Ramos (cell line): ENCODE results near the gene IBA57.

ENCODE experiments used
- in situ Hi-C: fragments of 300-500 bp; cut with MboI; formaldehyde crosslinking; loops from one replicate; pipeline ENCODE4 v1.14.3; 2022; ENCODE audit warnings: low sequenced_read_pairs; ENCODE audit not compliant: unreplicated experiment

IBA57 gene

DNA sequence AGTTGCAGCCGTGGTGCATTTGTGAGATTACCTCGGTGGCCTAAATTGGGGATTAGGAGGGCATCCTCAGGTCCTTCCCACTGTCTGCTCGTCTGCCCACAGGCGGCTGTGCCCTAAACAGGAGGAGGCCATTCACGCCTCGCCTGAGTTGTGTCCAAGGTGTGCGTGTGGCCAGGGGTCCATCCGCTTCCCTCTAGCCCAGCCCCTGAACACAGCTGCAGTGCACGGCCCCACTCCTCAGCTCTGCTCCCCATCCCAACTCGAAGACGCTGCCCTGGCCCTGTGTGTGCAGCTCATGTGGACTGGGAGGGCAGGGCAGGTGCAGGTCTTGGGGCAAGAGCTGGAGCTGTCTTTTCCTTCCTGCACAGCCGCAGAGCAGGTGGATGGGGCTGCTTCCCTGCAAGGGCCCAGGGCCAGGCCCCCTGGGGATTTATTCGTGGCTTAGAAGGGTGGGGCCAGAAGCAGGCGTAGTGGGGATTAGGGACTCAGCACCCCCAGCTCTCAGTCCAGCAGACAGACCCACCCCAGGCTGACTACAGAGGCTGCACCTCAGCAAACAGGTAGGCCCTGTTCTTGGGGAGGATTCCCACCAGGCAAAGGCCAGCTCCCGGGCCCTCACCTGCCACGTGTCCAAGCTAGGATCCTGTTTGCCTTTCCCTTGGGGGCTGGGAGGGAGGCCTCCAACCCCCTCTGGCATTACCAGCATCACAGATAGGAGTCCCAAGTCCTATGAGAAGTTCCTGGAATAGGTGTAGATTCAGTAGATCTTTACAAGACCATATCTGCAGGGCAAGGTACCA is 21.2 kb upstream of the IBA57 start:
- in situ Hi-C loops, result no loop called here

DNA sequence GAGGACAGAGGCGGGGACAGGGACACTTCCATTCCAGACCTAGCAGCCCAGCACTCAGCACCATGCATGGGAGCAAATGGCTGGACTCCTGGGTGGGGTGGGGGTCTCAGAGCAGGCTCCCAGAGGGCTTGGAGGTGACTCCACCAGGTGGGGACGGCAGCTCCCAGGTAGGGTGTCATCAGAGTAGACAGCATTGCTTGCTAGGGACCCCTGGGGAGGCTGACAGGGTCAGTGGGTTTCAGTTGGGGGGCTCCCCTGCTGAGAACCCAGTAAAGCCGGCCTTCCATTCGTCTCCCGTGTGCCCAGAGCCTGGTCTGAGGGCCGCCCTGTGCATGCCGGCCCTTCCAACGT is 20.6 kb upstream of the IBA57 start:
- in situ Hi-C loops, result no loop called here

DNA sequence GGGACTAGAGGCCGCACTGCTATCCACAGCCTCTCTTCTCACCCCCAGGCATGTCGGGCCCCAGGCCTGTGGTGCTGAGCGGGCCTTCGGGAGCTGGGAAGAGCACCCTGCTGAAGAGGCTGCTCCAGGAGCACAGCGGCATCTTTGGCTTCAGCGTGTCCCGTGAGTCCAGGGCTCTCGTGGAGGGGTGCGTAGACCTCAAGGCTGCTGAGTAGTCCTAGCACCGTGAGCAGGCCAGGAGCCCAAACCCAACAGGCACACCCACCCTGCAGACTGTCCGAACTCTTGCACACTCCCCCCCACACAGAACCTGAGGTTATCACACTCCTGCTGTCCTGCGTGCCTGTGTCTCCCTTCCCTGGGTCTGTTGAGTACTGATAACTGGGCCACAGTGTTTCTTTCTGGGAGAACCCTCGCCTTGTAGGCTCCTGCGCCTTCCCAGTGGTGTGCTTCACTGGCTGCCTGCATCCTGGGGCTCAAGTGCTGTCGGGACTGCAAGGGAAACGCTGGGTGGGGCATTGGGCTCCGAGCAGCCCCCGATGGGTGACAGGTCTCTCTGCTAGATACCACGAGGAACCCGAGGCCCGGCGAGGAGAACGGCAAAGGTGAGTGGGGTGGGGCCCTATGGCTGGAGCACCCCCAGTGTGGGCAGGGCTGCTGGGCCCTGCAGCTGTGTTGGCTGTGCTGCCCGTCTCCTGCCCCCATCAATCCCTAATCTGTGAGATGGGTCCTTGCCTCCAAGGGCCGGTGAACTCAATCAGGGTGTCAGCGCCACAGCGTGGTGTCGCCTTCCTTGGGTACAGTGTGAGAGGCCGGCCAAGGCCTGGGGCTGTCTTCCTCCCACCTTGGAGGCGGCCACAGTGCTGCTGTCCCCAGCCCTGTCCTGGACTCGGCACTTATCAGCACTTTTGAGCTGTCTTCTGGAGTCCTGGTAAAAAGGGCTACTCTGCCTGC is 19.9 kb upstream of the IBA57 start:
- in situ Hi-C loops, result no loop called here

DNA sequence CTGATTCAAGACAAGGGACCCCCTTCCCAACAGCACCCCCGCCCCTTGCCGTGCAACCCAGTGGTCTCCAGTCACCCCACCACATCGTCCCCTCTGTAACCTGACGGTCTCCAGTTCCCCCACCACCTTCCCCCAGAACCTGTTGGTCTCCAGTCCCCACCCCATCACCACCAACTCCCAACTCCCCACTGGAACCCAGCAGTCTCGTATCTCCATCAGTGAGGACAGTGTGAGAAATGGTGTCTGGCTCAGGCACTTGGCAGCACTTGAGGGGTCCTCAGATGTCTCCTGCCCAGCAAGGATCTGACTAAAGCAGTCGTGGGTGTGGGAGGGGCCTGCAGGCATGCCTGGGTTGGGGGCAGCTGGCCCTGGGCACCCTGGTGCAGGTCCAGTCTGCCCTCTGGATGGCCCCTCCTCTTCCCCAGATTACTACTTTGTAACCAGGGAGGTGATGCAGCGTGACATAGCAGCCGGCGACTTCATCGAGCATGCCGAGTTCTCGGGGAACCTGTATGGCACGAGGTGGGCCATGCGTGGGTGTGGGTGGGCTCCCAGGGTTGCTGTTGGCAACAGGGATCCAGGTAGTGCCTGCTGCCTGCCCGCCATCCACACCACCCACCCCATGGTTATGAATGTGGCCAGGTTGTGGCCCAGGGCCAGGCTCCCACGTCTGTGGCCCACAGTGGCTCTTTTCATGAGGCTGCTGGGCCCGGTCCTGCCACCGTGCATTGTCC is 19.0 kb upstream of the IBA57 start:
- in situ Hi-C loops, result no loop called here

DNA sequence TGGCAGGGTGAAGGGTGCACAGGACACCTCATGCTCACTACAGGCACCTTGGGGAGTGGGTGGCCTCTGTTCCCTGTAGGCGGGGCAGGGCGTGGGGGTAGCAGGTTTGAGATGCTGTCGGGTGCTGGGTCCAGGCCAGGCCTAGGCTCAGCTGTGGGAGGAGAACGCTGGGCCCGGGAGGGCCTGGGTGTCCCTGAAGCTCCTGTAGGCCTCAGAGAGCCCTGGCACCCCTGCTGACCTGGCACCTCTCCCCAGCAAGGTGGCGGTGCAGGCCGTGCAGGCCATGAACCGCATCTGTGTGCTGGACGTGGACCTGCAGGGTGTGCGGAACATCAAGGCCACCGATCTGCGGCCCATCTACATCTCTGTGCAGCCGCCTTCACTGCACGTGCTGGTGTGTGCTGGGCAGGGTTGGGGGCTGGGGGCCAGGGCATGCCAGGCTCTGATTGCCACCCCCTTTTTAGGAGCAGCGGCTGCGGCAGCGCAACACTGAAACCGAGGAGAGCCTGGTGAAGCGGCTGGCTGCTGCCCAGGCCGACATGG is 18.4 kb upstream of the IBA57 start:
- in situ Hi-C loops, result no loop called here

DNA sequence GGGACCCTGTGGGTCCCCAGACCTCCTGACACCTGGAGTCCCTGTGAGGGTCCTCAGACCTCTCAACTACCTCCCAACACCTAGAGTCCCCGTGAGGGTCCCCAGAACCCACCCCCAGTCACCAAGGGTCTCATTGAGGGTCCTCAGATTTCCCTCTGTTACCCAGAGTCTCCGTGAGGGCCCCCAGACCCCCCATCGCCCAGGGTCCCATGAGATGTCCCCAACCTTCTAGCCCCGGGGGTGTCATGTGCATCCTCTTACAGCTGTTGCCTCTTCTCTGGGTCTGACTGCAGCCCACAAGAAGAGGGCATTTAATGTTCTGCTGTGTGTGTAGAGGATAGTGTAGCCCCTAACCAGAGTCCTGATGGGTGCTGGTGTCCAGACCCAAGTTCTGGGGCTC is 17.8 kb upstream of the IBA57 start:
- in situ Hi-C loops, result no loop called here

DNA sequence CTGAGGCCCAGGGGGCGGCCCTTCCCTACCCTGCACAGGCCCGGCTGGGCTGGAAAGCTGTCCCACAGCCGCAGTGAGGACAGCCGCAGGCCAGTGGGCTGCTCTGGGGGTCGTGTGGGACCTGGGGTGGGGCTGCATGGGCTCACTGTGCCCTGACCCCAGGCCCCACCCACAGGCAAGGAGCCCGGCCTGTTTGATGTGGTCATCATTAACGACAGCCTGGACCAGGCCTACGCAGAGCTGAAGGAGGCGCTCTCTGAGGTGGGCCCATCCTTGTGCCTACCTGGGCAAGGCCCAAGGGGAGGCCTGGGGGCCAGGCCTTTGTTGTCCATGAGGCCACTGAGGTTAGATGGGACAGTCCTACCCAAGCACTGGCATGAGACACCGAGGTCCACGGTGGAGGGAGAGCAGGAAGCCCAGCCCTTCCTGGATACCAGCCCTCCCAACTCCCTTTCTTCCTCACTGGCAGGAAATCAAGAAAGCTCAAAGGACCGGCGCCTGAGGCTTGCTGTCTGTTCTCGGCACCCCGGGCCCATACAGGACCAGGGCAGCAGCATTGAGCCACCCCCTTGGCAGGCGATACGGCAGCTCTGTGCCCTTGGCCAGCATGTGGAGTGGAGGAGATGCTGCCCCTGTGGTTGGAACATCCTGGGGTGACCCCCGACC is 17.3 kb upstream of the IBA57 start:
- in situ Hi-C loops, result no loop called here

DNA sequence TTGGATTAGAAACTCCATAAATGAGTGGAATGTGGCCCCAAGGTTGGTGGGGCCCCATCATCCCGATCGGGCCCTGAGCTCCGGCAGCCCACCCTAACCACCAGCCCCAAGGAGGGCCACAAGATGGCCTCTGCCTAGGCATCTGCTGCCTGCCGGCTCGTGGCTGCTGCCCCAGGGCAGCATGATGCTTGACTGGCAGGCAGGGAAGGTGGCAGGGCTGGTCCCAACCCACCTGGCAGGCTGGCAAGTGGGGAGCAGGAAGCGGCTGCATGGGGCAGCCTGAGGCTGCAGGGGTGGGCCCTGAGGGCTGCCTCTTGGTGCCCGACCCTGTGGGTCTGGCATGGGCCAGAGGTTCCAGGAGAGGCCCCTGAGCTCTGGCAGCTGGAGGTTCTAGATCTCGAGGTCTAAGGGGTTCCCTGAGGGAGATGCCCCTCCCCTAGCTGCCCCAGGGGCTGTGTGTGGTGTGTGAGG is 16.6 kb upstream of the IBA57 start:
- in situ Hi-C loops, result no loop called here

DNA sequence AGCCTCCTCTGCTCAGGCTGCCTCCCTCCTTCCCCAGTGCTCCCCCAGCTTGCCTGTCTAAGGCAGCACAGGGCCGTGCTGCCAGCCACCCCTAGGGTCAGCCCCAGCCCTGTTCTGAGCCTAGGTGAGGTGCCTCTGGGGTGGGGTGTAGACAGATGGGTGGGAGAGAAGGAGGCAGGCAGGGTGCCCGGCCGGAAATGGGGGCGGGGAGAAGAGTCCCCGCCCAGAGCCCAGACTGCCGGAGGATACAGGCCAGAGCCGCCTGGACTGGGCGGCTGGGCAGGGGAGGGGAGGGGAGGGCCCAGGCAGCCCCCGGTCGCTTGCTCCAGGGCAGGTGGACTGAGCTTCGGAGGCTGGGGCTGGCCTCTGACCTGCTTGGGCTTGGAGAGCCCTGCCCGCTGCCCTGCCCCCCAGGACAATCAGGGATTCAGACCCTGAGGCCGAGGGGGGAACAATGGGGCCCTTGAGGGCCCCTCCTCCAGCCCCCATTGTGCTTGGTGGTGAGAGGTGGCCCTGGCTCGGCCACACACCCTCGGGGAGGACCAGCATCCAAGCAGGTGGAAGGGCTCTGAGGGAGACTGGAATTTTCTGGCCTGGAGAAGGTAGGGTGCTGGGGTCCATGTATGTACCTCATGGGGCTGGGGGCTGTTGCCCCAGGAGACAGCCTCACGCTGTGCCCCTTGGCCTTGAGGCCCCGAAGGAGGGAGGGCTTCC is 16.0 kb upstream of the IBA57 start, which contains the start of gene GJC2:
GJC2 (plus strand) TSS at position 525 of the 714 bp plus-strand sequence. CDS start 7,829 bp downstream, outside the sequence.
- in situ Hi-C loops, result no loop called here

DNA sequence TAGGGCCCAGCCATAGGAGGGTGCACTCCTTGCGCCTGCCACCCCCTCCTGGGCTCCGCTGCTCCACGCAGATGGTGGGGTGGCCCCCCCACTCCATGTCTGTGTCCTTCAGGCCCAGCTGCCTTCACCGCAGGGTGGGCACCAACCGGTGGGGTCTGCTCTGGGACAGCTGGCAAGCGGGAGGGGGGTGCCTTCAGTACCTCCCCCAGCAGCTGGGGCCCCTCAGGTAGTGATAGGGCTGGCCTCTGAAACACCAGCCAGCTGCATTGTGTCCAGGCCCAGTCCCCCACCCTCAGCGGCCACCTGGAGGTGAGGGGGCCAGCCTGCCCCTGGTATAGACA is 15.5 kb upstream of the IBA57 start:
- in situ Hi-C loops, result no loop called here

DNA sequence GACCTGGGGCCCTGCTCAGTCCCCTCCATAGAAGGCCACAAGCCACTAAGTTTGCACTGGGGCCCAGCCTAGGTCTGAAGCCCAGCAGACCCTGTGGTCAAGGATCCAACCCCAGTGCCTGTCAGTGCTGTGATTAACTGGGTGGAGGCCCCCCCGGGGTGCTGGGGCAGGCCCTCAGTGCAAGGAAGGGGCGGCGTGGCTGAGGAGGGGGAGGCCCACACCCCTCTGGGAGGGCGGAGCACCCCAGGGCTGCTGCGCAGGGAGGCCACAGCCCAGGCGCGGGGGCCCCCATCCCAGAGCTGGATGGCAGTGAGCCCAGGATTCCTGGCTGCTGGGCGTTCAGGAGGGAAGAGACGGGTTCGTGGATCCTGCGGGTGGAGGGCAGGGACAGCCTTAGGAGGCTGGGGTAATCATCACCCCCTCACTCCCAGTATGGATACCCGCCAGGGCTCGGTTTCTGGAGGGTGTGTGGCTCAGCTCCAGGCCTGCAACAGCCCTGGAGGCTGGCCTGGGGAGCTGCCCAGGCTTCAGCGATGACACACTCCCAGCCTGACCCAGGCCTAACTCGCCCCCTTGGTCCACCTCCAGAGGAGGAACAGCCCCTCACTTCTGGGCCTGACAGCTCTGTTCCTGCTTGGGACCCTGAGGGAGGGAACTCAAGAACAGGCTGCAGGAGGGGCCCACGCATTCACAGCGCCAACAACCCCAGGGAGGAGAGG is 15.0 kb upstream of the IBA57 start:
- in situ Hi-C loops, result no loop called here

DNA sequence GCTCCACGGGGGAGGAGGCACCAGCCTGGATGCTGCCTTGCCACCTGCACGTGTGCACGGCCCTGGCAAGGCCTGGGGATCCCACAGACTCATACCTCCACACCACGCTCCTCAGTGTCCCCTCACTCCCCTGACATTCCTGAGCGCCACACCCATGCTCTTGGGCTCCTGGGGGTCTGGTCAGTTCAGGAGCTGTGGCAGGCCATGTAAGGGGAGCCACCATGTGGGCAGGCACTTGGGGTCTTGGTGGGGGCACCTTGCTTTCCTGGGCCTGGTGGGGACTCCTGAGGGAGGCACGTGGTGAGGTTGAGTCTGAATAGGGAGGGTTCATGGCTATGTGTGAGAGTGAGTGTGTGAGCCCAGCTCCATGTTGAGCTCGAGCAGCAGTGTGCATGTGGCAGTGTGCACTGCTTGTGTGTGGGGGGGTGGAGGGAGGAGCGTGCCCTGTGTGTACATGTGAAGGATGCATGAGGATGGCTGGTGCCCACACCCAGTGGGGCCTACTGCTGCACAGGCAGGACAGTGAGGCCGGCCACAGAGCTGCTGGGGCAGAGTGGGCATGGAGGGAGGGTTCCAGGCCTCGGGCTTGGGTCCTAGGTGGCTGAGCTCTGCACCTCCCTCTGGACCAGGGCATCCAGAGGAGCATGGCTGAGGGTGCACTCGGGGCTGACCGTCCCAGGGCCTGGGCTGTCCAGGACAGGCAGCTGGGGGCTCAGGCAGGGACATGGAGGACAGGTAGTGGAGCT is 14.3 kb upstream of the IBA57 start:
- in situ Hi-C loops, result no loop called here

DNA sequence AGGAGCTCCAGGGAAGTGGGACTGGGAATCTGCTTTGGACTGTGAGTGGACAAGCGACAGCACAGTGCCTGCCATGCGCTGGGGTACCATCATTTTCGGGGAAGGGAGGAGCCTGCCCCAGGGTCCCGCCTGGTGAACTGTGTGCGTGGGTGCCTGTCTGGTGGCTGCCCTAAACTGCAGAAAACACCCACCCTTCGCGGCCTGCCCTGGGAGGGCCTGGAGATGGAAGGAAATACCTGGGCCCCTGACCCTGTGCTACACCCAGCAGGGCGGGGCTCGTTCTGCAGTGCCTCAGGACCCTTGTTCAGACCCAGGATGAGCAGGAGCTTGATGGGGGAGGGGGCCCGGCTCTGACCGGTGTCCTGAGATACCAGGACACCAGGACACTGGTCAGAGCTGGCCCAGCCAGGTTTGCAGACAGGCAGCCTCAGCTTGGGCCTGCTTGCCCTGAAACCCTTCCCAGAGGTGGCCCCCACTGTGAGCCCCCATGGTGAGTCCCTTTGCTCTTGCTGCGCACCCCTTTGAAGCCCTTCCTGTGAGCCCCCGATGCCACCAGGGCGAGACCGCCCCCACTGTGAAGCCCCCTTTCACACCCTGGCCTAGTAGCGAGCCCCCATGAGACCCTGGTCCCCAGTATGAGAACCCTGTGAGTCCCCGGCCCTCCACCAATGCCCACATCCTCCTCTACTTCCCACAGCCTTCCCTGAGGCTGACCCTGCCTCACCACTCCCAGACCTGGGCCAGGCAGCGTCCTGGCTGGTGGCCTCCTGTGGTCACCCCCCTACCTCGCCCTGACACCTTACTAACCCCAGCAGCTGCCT is 13.3 kb upstream of the IBA57 start:
- in situ Hi-C loops, result no loop called here

DNA sequence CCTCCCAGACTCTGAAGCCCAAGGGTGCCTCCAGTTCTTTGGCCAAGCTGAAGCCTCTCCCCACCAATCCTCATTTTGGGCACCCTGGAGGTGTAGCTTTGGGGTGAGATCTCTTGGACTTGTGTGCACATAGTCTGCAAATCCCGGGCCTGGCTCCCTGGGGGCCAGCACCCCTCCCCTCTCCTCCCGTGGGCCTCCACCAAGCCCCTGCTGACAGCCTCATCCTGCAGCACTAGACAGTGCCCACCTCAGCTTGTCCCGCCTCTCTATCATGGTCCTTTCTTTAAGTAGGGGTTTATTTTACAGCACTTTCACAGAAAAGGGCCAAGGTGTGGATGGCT is 12.7 kb upstream of the IBA57 start:
- in situ Hi-C loops, result no loop called here

DNA sequence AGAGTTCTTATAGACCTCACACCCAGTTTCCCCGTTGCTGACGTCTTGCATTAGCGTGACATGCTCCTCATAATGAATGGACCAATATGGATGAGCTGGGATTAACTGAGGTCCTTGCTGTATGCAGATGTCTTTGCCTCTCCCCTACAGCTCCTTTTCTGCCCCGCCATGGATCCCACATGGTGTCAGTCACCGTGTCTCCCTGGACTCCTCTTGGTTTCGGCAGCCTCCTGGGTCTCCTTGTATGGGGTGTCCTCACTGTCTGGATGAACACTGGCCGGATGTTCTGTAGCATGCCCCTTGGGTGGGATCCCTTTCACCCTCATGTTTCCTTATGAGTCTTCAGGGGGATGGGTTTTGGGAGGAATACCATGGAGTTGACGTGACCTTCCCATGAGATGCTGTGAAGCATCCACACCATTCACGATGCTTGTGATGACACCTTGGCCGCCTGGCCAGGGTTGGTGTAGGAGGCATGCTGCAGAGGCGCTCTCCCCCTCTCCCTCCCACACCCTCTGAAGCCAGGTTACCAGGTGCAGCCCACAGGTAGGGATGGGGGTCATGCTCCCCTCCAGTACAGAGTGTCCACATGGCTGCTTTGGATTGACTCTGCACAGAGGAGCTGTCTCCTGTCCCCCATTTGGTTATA is 11.5 kb upstream of the IBA57 start:
- in situ Hi-C loops, result no loop called here

DNA sequence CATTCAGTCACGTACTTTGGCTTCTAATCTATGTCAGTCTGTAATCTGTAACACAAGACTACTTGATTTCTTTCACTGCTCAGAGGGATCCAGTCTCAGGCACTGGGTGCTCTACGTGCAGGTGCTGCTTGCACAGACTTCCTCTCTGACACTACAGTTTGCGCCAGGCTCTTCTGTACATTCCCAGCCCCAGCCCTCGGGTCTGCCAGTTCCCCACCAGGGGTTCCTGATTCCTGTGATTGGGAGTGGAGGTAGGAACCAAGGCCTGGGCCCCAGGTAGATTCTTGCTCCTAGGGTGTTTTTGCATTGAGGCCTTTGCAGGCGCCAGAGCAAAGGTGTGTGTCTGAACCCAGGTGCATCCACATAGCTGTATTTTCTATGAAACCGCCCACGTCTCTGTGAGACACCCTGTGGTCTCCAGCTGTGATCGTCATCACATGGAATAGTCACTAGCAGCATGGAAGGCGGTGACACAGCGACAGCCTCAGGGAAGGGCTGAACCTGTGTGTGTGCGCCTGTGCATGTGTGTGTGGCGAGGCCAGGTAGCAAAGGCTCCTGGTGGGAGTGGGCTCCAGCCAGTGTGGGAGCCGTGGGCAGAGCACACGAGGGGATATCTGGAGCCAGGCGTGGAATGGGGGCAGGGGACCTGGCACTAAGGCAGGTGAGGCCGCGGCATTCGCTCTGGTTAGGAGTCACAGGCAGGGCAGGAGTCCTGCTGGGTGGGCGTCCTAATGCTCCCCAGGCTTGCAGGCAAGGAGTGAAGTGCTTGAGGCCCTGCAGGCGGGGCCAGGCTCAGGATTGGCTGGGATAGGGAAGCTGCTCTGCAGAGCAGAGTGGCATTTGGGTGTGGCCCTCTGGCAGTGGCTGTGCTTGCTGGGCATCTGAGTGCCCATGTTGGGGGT is 10.7 kb upstream of the IBA57 start:
- in situ Hi-C loops, result no loop called here
